HG03460 (cell line): ENCODE measurements around the gene NCF2.

ENCODE experiments used
- ATAC-seq: cut with Tn5 transposase; IDR thresholded peaks from one replicate; pipeline ENCODE4 v1.9.1; 2021; ENCODE audit not compliant: unreplicated experiment

Gene NCF2

DNA sequence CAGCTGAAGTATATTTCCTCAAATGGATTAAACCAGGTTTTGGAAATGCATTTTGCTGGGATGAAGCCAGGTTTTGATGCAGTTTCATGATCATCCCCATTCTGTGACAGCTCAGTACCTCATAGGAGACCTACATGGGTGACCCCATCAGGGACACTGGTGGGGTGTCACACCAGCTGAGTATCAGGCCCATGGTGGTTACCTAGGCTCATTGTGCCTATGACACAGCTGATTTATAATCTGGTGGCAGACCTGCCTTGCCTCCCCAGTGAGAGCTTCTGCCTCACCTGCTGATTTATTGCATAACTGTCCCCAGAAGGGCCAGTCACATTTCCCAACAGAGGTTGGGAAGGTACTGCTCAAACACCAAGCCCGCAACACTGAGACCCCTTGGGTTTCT is 3.8 kb downstream of the NCF2 start:
- ATAC-seq: no peak

DNA sequence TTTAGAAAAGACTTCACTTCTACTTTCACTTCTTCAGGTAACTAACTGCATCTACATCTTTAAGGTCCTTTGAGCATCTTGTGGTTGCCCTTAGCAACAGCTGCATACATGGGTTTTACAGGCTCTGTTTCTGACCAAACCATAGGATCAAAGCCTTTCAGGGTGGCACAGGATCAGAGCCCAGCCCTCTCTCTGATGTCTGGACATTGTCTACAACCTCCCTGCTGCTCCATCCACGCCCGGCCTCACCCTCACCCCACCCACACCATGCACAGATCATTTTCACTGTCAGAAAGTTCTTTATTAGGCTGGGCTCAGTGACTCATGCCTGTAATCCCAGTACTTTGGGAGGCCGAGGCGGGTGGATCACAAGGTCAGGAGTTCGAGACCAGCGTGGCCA is 5.2 kb downstream of the NCF2 start:
- no peak for ATAC-seq

DNA sequence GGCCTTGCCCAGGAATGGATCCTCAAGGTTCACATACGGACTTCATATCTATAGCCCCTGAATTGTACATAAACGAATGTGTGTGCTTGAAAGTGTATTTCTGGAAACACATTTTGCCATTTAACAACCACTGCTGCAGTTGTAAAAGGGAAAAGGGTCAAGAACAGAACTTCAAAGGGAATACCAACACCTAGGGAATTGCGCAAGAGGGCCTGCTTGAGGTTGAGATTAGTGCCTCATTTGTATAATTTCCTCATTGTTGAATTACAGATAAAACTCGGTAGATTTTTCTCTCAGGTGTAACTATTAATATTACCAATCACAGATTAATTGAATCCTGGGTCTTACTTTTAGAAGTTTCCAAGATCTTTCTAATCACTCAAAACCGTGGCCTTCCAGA is 6.1 kb downstream of the NCF2 start:
- no peak for ATAC-seq

DNA sequence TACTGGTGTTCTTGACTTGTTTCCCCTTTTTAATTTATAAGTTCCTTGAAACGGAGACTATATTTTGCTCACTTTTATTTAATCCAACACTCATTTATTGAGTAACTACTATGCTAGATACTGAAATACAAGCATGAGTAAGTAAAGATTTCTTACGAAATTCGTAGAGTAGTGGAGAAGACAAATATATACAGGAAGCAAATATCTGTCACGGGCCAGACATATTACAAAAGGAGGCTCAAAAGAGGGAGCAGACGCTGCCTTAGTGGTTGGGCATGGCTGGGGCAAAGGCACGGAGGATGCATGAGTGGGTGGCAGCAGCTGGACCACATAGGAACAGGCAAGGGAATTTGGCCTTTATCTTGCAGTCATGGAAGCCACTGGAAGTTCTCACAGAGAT is 6.8 kb downstream of the NCF2 start:
- no peak for ATAC-seq

DNA sequence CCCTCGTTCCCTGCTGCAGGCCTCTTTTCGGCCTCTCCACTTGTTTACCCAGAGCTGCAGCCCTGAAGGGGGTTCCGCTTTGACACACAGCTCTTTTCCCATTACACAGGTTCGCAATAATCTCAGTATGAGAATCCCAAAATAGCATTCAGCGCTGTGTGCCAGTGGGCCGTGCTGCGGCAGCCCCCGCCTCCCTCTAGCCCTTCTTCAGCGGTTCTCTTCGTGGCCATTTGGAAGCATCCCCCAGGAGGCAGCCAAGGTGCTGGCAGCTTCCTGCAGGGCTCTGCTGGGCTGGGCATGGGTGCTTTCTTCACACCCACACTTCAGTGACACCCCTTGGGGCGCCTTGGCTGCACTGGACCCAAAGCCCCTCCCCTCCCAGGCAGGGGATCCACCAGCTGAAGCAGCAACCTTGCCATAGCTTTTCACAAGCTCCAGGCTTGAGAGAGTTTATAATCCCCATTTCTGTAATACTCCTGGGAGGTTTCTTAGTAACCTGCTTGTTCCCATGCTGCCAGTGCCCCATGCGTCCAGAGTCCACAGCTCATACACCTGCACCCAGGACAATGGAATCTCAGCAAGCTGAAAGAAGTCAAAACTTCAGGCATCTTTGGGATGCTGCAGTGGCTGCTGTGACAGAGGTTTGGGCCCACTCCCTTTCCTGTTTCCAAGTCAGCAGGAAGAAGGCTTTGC is 8.1 kb downstream of the NCF2 start:
- no peak for ATAC-seq

DNA sequence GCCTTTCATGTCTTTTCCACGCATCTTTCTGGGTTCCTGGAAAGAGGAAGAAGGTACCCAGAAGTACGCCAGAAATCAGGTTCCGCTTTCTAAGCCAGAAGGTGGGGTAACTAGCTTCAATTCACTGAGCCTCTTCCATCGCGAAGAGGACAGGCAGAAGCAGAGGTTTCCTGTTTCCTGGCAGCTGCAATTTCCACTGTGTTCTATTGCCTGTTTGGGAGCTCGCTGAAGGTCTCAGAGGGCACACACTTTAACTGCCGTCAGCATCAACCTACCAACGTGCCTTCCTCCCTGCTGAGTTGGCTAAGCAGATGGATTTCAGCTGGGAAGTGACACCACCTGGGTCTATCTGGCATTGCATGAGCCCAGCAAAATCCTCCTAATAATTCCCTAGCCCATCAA is 10.0 kb downstream of the NCF2 start:
- ATAC-seq: peak; percentile 38

DNA sequence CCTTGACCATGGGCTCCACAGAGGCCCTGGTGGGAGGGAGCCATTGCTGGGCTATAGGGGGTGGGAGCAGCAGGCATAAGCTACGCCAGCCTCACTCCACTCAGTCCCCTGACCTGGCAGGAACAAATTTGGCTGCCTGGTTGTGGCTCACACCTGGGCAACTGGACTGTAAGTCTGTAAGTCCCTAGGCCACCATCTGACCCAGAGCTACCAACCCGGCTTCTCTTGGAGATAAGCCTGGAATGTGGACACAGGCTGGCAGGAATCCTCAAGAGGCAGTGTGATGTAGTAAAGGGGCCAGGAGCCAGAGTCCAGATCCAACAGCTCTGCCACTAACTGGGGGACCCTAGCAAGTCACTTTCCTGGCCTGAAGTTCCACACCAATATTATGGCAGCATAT is 11.4 kb downstream of the NCF2 start:
- ATAC-seq: no peak

DNA sequence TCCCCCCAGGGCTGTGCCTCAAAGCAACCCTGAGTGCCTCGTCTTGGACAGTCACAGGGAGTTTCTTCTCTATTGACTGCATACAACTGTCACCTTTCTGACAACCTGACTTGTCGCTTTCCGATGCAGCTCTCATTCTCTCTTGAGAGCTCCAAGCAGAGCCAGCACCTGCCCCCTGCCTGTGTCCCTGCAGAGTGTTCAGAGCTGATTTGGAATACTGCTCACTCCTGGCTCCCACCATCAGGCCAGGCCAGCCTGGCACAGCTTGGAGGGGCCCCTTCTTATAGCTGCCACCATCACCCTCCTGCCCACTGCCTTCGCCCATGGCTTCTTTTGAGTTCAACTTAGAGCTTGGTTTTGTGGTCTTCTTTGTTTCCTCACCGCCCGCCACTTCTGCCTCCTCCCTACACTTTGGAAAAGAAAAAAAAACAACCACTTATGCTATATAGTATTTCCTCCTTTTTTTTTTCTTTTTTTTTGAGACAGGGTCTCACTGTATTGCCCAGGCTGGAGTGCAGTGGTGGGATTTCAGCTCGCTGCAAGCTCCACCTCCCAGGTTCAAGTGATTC is 12.3 kb downstream of the NCF2 start:
- no peak for ATAC-seq

DNA sequence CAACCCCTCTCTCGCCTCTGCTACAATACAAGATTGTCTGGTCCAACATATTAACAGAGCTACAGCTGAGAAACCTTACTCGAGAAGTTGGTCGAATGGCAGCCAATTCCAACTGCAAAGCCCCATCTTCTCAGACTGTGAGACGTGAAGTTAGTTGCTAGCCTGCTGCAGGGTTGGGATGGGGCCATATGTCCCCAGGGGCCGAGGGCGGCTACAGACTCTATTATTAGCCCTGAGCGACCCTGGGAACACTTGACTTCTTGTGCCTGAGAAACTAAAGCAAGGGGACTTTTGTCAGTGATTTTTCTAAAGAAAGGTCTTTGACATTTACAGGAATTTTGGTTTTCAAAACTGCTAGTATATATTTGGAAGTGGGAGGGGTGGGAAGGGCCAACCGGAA is 13.7 kb downstream of the NCF2 start:
- ATAC-seq: no peak

DNA sequence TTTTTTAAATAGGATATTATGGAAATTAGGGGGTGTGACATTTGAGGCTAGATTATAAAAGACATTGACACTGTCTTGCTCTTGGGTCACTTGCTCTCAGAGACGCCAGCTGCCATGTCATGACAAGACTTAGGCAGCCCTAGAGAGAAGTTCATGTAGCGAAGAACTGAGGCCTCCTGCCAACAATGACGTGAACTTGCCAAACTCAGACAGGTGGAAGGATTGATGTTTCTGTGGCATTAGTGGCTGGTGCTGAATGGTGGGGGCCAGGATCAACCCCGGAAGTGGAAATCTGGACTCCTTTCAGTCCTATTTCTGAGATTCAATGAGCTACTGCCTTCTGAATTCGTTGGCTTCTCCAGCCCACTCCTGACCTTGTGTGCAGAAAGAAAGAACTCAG is 14.7 kb downstream of the NCF2 start:
- no peak for ATAC-seq

DNA sequence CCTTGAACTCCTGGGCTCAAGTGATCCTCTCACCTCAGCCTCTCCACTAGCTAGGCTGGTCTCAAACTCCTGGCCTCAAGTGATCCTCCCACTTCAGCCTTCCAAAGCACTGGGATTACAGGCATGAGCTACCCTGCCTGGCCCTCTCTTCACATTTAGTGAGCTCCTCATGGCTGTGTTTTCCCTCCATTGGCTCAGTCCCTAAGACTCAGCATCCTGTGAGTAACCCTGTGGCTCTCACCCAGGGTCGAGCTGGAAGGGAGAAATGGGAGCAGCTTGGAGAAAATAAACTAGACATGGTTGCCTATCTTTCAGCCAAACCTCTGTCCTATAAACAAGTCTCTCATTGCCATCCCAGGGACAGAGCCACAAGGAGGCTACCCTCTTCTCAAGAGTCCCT is 17.5 kb downstream of the NCF2 start:
- ATAC-seq: no peak

DNA sequence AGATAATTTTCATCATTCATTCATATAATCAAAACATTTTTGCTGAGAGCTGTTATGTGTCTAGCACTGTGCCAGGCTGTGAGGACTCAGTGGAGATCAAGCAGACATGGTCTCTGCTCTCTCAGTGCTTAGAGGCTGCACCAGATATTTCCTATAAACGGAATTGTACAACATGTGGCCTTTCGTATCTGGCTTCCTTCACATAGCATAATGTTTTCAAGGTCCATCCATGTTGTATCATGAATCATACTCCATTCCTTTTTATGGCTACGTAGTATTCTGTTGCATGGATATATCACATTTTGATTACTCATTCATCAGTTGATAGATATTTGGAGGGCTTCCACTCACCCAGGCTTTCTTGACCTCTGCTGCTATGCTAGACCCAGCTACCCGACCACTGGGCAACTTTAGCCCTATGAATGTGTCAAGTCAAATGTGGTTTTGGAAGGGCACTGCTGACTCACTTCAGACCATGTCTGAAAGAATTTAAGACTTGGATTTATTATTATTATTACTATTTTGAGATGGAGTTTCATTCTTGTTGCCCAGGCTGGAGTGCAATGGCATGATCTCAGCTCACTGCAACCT is 18.5 kb downstream of the NCF2 start:
- no peak for ATAC-seq

DNA sequence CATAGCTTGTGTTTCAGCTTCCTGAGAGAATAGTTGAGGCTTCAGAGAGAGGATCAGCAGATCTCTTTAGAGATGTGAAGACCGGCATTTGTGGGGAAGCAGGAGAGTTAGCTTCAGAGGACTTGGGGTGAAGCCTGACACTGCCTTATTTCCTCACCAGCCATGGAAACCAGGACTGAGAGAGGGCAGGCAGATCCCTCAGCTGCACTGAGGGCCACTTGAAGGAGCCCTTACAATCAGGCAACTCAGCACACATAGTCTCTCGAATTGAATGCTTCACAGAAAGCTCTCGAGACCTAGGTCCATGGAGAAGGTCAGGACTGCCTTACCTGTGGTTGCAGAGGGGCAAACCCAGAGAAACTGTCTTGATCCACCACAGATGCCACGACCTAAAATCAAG is 19.8 kb downstream of the NCF2 start:
- no peak for ATAC-seq

DNA sequence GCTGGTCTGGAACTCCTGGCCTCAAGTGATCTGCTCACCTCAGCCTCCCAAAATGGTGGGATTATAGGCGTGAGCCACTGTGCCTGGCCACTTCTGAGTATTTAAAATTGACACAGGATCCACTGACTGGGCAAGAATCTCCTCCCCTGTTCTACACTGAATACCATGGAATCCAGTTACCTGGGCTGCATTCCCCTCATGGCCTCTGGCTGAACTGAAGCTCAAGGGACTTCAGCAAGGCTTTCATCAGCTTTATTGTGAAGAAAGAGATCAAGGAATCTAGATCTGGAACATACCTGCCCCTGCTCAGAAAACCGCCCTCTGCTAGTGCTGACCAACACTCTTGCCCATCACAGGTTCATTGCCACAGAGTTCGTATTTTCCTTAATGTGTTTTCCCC is 20.5 kb downstream of the NCF2 start:
- ATAC-seq: no peak

DNA sequence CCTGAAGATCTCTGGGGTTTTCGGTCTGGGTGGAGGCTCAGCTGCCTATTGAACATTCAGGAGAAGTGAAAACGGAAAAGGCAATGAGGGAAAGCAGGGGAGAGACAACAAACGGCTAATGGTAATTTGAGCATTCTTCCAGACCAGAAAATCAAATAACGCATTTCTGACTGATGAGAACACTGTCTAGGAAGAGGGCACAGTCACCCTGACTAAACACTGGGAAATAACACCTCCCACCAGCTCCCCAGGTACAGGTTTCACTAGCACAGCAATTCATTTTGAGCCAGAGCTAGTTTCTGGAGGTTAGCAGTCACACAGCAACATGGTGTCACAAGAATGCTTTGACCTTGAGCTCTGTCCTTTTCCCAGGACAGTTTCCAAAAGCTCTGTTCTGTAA is 21.1 kb downstream of the NCF2 start:
- no peak for ATAC-seq

DNA sequence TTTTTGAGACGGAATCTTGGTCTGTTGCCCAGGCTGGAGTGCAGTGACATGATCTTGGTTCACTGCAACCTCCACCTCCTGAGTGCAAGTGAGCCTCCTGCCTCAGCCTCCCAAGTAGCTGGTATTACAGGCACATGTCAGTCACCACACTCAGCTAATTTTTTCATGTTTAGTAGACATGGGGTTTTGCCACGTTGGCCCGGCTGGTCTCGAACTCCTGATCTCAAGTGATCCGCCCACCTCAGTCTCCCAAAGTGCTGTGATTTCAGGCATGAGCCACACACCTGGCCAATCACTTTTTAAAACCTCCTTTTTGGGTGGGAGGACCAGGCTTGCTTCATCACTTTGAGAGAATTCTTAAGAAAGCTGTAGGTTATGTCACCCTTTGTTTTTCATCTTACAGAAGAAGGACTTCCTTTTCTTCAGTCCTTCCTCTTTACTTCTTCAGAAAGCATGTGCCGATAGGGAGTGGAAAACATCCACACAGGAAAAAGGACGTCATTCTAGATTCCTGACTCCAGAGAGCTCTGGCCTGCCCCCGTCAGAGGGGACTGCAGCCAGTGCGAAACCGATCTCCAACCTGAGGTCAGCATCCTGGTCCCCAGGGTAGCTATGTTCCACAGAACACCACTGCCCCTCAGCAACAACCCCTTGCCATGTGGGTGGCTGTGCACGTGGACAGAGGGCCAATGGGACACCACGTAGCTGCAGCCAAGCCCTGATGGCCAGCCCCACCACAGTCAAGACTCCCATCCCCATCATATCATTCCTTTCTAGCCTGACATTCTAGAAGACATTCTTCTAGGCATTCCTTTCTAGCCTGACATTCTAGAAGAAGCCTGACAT is 21.9 kb downstream of the NCF2 start:
- no peak for ATAC-seq

DNA sequence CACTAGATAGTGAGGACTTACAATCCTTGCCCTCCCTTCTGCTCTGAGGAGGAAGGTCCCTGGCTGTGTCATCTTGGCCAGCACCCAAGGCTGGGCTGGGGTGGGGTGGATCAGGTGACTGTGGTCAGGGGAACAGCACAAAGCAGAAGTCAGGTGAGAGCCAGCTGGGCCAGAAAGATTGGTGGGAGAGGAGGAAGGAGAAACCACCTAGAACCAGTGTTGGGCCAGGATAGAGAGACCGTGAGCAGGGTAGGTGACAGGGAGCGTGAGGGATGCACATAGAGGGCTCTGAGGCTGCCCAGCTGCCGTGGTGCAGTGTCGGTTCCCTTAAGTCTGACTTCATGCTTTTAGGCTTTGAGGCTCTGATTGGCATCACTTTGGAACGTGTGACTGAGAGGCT is 22.7 kb downstream of the NCF2 start:
- peak; percentile 74 for ATAC-seq

DNA sequence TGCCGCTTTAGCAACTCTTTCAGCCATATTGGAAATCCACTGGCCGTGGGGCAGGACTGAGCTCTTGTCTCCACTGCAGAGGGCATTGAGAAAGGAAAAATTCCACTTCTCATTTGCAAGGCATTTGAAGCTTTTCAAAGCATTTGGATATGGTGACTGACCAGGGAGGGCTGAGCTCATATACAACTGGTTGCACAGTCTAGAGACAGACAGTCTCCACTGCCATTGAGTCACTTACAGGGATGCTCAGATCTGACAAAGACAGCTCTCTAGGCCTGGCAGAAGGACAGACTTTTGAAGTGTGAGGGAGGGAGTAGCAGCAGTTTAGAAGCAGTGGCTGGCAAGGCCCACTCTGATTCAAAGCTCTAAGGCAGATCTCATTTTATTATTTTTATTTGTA is 24.2 kb downstream of the NCF2 start:
- no peak for ATAC-seq

DNA sequence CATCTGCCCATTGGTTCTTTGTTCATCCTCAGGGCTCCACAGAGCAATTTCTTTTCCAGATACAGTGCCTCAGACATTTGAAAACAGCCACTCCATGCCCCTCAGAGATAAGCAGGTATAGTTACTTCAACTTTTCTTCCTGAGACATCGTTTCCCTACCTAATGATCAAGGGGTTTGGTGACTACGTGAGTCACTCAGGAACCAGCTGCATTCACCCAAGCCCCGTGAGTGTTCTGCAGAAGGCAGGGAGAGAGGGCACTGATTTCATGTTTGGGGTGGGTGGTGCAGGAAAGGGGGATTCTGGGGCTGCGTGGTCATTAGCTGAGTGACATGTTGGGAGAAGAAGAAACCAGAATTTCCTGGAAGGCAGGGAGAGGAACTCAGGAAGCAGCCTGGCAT is 25.0 kb downstream of the NCF2 start:
- ATAC-seq: no peak

DNA sequence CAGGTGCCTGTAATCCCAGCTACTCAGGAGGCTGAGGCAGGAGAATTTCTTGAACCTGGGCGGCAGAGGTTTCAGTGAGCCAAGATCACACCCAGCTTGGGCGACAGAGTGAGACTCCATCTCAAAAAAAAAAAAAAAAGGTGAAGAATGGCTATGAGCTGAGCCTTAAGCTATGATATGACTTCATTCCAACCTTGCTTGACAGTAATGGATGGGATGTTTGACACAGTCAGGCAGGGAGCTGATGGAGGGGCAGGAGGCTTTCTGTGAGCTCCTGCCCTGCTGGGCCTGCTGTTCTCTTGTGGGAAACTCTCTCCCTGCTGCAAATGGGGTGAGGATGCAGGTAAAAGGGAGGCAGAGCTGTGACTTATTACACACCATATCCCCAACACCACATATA is 27.6 kb downstream of the NCF2 start:
- no peak for ATAC-seq

DNA sequence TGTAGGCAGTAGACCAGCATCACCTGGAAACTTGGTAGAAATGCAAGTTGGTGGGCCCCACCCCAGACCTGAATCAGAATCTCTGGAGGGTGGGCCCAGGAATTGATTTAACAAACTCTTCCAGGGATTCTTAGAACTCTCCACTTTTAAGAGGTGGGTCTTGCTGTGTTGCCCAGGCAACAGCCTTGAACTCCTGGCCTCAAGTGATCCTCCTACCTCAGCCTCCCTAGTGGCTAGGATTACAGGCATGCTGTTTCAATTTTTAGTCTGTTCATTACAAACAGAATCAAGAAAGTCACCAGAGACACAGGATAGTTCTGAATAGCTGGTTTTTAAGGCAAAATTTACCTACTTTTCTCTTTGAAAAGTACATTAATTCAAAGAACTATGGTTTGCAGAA is 31.2 kb downstream of the NCF2 start:
- ATAC-seq: no peak

DNA sequence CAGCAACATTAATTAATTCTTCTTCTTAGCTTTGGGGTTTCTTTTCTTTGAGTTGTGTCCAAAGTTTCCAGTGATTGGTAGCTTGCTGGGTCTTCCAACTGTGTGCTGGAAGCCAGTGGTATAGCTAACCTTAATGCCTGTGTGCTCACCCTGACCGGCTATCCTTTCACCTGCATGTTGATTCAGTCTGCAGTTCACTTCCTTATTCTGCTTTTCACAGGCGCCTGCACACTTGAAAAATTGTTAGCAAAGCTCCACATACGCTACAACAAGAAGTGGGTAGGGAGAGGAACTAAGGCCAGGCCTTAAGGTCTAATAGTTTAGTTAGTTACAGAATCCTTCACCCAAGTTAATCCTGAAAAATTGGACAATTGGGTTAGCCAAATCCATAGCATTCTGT is 35.7 kb downstream of the NCF2 start:
- no peak for ATAC-seq
